ENCODE data around the gene PSMD6. TPM values are rescaled to one million over a fixed set of nuclear protein-coding genes. Genes with fewer than 3 reads are reported as not detected.

PSMD6 gene
- total and polyA plus RNA-seq, 2 donors from 2014 or later: 62.7 to 78.0 TPM

- FAIRE-seq (no peak), DNase-seq (no peak)
- no peak overlapping the region for H3K27ac ChIP-seq (ENCODE audit: low read depth in 2 of 2, low read length in 2 of 2)
- no peak overlapping the region for H3K9ac ChIP-seq (ENCODE audit: low read length in 3 of 3)
- no peaks in the 10 kb centered on the region for H3K4me1 ChIP-seq (ENCODE audit: control insufficient read depth in 2 of 3, insufficient read depth in 2 of 3, low read depth in 1 of 3, low read length in 3 of 3)
- no peak for TF ChIP-seq CTCF (IDR thresholded peaks at IDR 0.05; ENCODE audit: borderline replicate concordance, extremely low read depth, insufficient read depth)
- no peaks in the 10 kb centered on the region for H3K27me3 ChIP-seq (ENCODE audit: control insufficient read depth, insufficient read depth, low read length)
- H3K36me3 ChIP-seq (ENCODE audit: control insufficient read depth in 2 of 3, insufficient read depth in 3 of 3, low read length in 3 of 3): peaks cover 16 to 73% (median 36%) of the 10 kb centered on the region in 3 donors
- H3K9me3 ChIP-seq (ENCODE audit: control insufficient read depth in 2 of 3, insufficient read depth in 1 of 3, low read length in 3 of 3): no peaks in the 10 kb centered on the region
- intact Hi-C loops (cut with DNase I): no loop called here
- no peak overlapping the region for H3K4me3 ChIP-seq (ENCODE audit: low read length in 3 of 3)
Observed at GRCh38 chr3:63992516-63993209, 30.6 kb downstream of the PSMD6 start.

GRCh38 chr3:63991666-63992065 is 31.6 kb downstream of the PSMD6 start:
- FAIRE-seq: no peak
- intact Hi-C loops (cut with DNase I): no loop called here
- H3K27ac ChIP-seq (ENCODE audit: low read depth in 2 of 2, low read length in 2 of 2): no peak overlapping the region

GRCh38 chr3:63990733-63991132 is 32.6 kb downstream of the PSMD6 start:
- Histone ChIP-seq H3K4me1 (ENCODE audit: control insufficient read depth in 2 of 3, insufficient read depth in 2 of 3, low read depth in 1 of 3, low read length in 3 of 3) (no peaks in the 10 kb centered on the region), H3K27me3 (ENCODE audit: control insufficient read depth, insufficient read depth, low read length) (no peaks in the 10 kb centered on the region), H3K36me3 (ENCODE audit: control insufficient read depth in 2 of 3, insufficient read depth in 3 of 3, low read length in 3 of 3) (peaks cover 16 to 60% (median 34%) of the 10 kb centered on the region in 3 donors), H3K4me3 (ENCODE audit: low read length in 3 of 3) (no peak overlapping the region), H3K9me3 (ENCODE audit: control insufficient read depth in 2 of 3, insufficient read depth in 1 of 3, low read length in 3 of 3) (no peaks in the 10 kb centered on the region), H3K9ac (ENCODE audit: low read length in 3 of 3) (no peak overlapping the region), H3K27ac (ENCODE audit: low read depth in 2 of 2, low read length in 2 of 2) (no peak overlapping the region)
- no peak for TF ChIP-seq CTCF (IDR thresholded peaks at IDR 0.05; ENCODE audit: borderline replicate concordance, extremely low read depth, insufficient read depth)
- intact Hi-C loops (cut with DNase I): no loop called here
- FAIRE-seq (no peak), DNase-seq (no peak)

More at GRCh38 chr3:63991666-63992065, 31.6 kb downstream of the PSMD6 start:
- Histone ChIP-seq H3K4me1 (ENCODE audit: control insufficient read depth in 2 of 3, insufficient read depth in 2 of 3, low read depth in 1 of 3, low read length in 3 of 3) (no peaks in the 10 kb centered on the region), H3K27me3 (ENCODE audit: control insufficient read depth, insufficient read depth, low read length) (no peaks in the 10 kb centered on the region), H3K9me3 (ENCODE audit: control insufficient read depth in 2 of 3, insufficient read depth in 1 of 3, low read length in 3 of 3) (no peaks in the 10 kb centered on the region), H3K4me3 (ENCODE audit: low read length in 3 of 3) (no peak overlapping the region), H3K9ac (ENCODE audit: low read length in 3 of 3) (no peak overlapping the region), H3K36me3 (ENCODE audit: control insufficient read depth in 2 of 3, insufficient read depth in 3 of 3, low read length in 3 of 3) (peaks cover 16 to 69% (median 40%) of the 10 kb centered on the region in 3 donors)
- no peak for TF ChIP-seq CTCF (IDR thresholded peaks at IDR 0.05; ENCODE audit: borderline replicate concordance, extremely low read depth, insufficient read depth)
- DNase-seq: no peak
